Measurements from ENCODE around the gene SAMHD1. TPM values are rescaled to one million over a fixed set of nuclear protein-coding genes. Genes with fewer than 3 reads are reported as not detected.

SAMHD1 gene
- total and polyA plus RNA-seq, 9 of the 15 experiments (the other 6 are each of a cell fraction or from before 2014, with no cell fraction given), result 6.8 to 20.4 (median 14.8) TPM

DNA sequence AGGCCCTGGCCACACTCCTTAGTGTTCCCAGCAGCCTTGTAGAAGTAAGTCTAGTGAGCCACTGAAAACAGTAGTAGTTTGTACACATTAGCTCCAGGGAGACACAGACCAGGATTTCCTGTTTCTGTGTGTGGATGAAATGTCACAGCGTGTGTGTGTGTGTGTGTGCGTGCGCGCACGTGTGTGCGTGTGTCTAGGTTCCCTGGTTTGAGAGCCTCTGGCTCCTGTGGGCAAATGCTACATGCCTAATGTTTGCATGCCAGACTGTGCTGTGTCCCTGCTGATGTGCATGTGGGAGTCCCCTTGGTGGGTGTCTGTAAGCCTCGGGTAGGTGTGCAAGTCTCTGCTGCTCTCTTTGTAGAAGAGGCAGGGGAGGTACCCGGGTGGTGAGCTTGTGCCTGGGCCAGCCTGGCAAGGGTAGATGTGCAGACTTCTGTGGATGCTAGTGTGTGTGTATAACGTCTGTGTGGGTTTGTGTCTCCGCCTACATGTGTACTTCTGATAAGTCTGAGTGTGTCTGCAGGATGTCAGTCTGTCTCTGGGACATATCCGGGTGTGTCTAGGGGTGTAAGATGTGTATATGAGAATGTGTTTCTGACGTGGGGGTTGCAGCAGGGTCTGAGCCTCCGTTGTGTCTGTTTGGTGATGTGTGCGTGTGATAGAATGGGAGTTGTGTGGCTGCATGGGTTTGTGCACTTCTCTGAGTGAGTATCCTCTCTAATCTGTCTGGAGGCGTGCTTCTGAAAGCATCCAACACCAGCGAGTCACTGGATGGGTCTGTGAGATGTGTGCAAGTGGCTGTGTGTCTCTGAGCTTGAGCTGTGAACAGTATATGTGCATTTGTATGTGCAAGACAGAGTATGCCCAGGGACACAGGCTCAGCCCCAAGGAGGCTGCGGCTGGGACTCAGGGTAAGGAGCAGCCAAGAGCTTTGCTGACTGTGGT, 94.5 kb downstream of the SAMHD1 start:
- H3K9ac ChIP-seq (ENCODE audit: insufficient read depth in 1 of 2, low read depth in 2 of 2, low read length in 2 of 2), result peak overlapping the region in 1 of 2 experiments; percentile 61; a peak in 1 of 4 replicates
- 0 out of 2 replicates have a peak, but pooled peaks cover 15% of the 10 kb centered on the region for H4K20me1 ChIP-seq (replicated peaks; ENCODE audit: control insufficient read depth, insufficient read depth, low read length)
- H3K36me3 ChIP-seq (ENCODE audit: control insufficient read depth, insufficient read depth, low read length), result peaks cover 54% of the 10 kb centered on the region
- no TSS peak for BruUV-seq (replicated peaks)
- H3K4me3 ChIP-seq, result no peak overlapping the region
- no peaks in the 10 kb centered on the region for H3K9me3 ChIP-seq (replicated peaks; ENCODE audit: control insufficient read depth, insufficient read depth, low read depth, low read length)
- H3K79me2 ChIP-seq (ENCODE audit: control insufficient read depth, insufficient read depth, low read length), result peaks cover 92% of the 10 kb centered on the region
- H3K27me3 ChIP-seq (ENCODE audit: control insufficient read depth in 2 of 2, insufficient read depth in 2 of 2, low read length in 2 of 2), result no peaks in the 10 kb centered on the region
- TF ChIP-seq RNF2 (IDR thresholded peaks at IDR 0.05) (no peak), POLR2A (conservative IDR thresholded peaks at IDR 0.05) (no peak), FOXJ3 (CRISPR knock-in tag; IDR thresholded peaks at IDR 0.05) (no peak), MEF2A (IDR thresholded peaks at IDR 0.05; ENCODE audit: control insufficient read depth, low read depth, low read length) (no peak), STAT5A (IDR thresholded peaks at IDR 0.05; ENCODE audit: borderline replicate concordance, low read length) (no peak), ZNF217 (CRISPR knock-in tag; IDR thresholded peaks at IDR 0.05) (no peak), BRCA1 (IDR thresholded peaks at IDR 0.05) (no peak), BRCA1 (CRISPR knock-in tag; IDR thresholded peaks at IDR 0.05) (no peak), ELF1 (tag; IDR thresholded peaks at IDR 0.05) (no peak), CLOCK (CRISPR knock-in tag; IDR thresholded peaks at IDR 0.05; ENCODE audit: borderline replicate concordance) (no peak), NR0B1 (IDR thresholded peaks at IDR 0.05; ENCODE audit: partially characterized antibody) (no peak)
- TF ChIP-seq, protein P1, sequence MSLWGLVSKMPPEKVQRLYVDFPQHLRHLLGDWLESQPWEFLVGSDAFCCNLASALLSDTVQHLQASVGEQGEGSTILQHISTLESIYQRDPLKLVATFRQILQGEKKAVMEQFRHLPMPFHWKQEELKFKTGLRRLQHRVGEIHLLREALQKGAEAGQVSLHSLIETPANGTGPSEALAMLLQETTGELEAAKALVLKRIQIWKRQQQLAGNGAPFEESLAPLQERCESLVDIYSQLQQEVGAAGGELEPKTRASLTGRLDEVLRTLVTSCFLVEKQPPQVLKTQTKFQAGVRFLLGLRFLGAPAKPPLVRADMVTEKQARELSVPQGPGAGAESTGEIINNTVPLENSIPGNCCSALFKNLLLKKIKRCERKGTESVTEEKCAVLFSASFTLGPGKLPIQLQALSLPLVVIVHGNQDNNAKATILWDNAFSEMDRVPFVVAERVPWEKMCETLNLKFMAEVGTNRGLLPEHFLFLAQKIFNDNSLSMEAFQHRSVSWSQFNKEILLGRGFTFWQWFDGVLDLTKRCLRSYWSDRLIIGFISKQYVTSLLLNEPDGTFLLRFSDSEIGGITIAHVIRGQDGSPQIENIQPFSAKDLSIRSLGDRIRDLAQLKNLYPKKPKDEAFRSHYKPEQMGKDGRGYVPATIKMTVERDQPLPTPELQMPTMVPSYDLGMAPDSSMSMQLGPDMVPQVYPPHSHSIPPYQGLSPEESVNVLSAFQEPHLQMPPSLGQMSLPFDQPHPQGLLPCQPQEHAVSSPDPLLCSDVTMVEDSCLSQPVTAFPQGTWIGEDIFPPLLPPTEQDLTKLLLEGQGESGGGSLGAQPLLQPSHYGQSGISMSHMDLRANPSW (CRISPR knock-in tag; IDR thresholded peaks at IDR 0.05), result no peak
- TF ChIP-seq, protein P2, sequence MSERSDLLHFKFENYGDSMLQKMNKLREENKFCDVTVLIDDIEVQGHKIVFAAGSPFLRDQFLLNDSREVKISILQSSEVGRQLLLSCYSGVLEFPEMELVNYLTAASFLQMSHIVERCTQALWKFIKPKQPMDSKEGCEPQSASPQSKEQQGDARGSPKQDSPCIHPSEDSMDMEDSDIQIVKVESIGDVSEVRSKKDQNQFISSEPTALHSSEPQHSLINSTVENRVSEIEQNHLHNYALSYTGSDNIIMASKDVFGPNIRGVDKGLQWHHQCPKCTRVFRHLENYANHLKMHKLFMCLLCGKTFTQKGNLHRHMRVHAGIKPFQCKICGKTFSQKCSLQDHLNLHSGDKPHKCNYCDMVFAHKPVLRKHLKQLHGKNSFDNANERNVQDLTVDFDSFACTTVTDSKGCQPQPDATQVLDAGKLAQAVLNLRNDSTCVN (CRISPR knock-in tag; IDR thresholded peaks at IDR 0.05), result no peak
- TF ChIP-seq, protein P3, sequence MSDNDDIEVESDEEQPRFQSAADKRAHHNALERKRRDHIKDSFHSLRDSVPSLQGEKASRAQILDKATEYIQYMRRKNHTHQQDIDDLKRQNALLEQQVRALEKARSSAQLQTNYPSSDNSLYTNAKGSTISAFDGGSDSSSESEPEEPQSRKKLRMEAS (CRISPR knock-in tag; IDR thresholded peaks at IDR 0.05), result no peak
- no peak for ATAC-seq
- no peak overlapping the region for H3K27ac ChIP-seq (ENCODE audit: extremely low read depth, low read depth, low read length)
- FAIRE-seq, result peak; percentile 68
- POLR2A ChIA-PET, result interaction anchor here (2.7 to 10.6 kb wide), 2 partner anchors 9 to 14 kb away, joined by 14 to 65 read pairs; no protein-coding TSS in a partner anchor
- 73% methylated on average over 16 of the region's 17 CpGs for WGBS (ENCODE audit: insufficient coverage, low coverage, missing lambda C conversion rate)
- peaks cover 35 to 40% of the 10 kb centered on the region in 2 experiments; a peak in 4 of 5 replicates for H3K4me1 ChIP-seq (replicated peaks in 1 of 2; ENCODE audit: control insufficient read depth in 2 of 2, insufficient read depth in 2 of 2, low read length in 2 of 2)
- no peak overlapping the region for H2AFZ ChIP-seq (ENCODE audit: low read depth, low read length)
- H3K4me2 ChIP-seq (ENCODE audit: insufficient read depth, low read length), result no peak overlapping the region
- CTCF ChIA-PET (ENCODE audit: low intra/inter-chr PET ratio), result no interaction called here
- in situ Hi-C loops (cut with MboI) (no loop called here), intact Hi-C loops (cut with micrococcal nuclease) (no loop called here)
- no peak for DNase-seq (ENCODE audit: extremely low read depth in 1 of 4, low spot score in 3 of 4)
- no peaks in the 10 kb centered on the region for H3K9me1 ChIP-seq (ENCODE audit: control insufficient read depth, insufficient read depth, low read length)

Measured in K562 (cell line).